Skin epidermis (tissue), 12 donors: ENCODE measurements around the gene CCNDBP1.
"Not testable (repeated sequence)": the region's sequence is repeated elsewhere in the genome, so short reads cannot be mapped to it uniquely, and the experiment has no call there.

Experiments used
- H3K27ac ChIP-seq, 21 experiments: fragments of 200-600 bp; sonication (generic) in 11 of 21; one replicate each; pipeline ENCODE4 v1.5.0; 2020; ENCODE audit warnings: mild to moderate bottlenecking in 3 of 21, inconsistent platforms in 2 of 21, moderate library complexity in 2 of 21
- H3K4me3 ChIP-seq, 7 experiments: fragments of 200-600 bp; sonication (generic) in 2 of 7; one replicate each; pipeline ENCODE4 v1.5.0; 2020; ENCODE audit warnings: inconsistent platforms in 2 of 7, mild to moderate bottlenecking in 2 of 7, moderate library complexity in 1 of 7

CCNDBP1 gene, protein sequence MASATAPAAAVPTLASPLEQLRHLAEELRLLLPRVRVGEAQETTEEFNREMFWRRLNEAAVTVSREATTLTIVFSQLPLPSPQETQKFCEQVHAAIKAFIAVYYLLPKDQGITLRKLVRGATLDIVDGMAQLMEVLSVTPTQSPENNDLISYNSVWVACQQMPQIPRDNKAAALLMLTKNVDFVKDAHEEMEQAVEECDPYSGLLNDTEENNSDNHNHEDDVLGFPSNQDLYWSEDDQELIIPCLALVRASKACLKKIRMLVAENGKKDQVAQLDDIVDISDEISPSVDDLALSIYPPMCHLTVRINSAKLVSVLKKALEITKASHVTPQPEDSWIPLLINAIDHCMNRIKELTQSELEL

DNA sequence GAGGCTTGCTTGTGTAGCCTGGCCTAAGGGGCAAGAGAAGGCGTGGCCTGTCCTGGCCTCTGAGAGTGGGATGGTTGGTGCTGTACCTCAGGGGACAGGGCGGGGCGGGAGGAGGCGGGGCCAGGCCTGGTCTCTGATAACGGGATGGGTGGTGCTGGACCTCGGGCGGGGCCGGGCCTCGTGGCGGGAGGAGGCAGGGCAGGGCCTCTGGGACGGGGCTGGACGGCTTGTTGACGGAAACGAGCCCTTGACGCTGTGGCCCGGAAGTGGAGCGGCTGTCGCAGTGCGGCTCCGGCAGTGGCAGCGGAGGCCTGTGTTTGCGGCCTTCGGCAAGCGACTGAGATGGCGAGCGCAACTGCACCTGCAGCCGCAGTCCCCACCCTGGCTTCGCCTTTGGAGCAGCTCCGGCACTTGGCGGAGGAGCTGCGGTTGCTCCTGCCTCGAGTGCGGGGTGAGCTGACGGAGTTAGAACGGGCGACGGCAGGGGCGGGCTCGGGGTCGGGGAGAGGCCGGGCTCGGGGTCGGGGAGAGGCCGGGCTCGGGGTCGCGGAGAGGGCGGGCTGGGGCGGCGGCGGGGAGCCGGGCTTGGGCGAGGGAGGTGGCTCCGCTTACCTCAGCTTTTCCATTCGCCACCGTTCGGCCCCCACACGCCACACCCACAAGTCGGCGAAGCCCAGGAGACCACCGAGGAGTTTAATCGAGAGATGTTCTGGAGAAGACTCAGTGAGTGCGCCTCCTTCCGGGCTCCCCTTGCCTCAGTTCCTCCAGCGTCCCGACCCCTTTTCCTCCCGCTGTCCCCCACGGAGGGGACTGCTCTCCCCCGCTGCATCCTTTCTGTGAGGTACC lies at the start of gene CCNDBP1:
TSS of gene CCNDBP1 (plus strand) at position 247 of the 846 bp plus-strand sequence. CDS start at position 343, 96 bp downstream.
- Histone ChIP-seq H3K27ac (peak within 1 kb of the TSS; percentile 58 to 98 (median 92)), H3K4me3 (peak within 1 kb of the TSS; percentile 50 to 91 (median 81))

DNA sequence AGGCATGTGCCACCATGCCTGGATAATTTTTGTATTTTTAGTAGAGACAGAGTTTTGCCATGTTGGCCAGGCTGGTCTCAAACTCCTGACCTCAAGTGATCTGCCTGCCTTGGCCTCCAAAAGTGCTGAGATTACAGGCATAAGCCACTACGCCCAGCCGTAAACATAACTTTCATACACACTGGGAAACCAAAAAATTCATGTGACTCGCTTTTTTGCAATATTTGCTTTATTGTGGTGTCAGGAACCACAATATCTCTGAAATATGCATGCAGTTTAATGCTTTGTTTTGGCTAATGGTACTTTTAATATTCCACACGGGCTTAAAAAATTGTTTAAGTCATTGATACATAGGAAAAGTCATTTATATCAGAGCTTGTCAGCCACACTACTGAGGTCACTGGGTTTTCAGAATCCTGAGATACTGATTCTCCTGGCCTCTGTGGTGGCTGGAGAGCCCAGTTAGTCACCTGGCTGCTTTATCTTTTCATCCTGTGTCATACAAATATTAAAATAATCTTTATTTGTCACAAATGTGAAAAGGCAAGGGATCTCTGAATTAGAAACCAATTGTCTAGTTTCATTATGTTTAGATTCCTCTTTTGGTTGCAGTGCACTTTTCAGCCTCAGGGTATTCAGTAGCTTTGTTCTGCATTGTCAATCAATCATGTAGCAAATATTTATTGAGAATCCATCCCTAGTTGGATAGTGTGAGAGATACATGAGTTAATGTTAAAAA lies 41.8 kb upstream of the CCNDBP1 start:
- H3K27ac ChIP-seq = no peak overlapping the region
- H3K4me3 ChIP-seq = no peak overlapping the region

DNA sequence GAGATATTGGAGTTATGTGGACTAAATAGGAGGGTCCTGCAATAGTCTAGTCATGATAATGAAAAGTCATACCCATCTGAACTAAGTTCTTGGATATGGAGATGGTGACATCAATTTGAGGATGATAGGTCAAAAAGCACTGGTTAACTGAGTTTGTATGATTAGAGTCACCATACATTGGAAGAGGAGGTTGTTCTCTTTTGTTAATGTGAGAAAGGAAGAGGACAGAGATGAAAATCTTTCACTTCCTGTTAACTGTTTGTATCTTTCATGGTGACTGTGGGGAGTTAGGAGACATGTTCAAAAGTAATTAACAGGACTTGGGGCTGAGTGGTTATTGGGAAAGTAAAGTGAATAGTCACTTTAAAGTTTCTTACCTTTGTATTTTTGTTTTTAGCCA lies 40.7 kb upstream of the CCNDBP1 start:
- Histone ChIP-seq H3K27ac (no peak overlapping the region), H3K4me3 (no peak overlapping the region)

DNA sequence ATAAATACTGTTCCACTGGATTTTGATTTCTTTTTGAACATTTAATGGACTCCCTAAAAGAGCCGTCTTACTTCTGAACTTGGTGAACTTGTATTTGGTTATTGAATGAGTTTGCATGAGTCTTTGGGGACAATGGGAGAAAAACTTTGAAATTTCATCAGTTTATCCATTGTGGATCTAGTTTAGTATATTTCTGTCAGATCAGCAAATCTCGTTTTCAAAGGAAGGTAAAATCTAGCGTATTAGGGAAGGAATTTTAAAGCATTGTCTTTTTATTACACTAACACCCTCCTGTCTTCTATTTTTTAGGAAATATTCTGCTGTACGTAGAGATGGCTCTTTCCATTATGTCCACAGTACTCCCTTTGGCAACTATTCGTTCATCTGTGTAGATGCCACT lies 39.0 kb upstream of the CCNDBP1 start:
- H3K27ac ChIP-seq = no peak overlapping the region
- no peak overlapping the region for H3K4me3 ChIP-seq

DNA sequence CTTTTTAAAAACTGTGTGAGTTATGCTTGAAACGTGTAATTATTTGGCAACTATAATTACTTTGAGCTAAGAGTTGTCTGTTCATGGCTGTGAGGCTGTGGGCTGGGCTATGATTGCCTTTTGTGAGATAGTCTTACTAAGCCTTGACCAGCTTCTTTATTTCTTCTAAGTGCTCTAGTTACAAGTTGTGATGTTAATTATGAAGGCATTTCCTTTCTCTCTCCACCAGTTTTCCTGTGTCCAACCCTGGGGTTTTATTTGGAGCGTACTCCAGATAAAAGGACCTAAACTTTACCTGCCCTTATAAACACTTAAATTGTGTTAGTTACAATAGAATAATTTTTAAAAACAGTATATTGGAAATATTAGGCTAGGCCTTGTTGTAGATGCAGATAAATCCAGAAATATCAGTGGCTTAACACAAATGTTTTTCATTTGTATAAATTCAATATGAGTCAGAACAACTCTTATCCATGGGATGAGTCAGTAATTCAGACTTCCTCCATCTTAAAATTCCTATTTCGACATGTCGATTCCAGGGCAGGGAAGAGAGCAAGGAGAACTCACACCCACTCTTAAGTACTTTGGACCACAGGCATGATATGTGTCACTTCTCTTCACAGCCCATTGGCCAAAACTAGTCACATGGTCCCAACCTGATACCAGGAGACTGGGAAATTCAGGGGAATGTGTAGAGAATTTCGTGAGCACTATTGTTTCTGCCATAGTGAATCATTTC lies 34.8 kb upstream of the CCNDBP1 start:
- H3K27ac ChIP-seq = peak overlapping the region in 3 of 21 experiments; percentile 7 to 32 (median 23)
- H3K4me3 ChIP-seq = no peak overlapping the region

DNA sequence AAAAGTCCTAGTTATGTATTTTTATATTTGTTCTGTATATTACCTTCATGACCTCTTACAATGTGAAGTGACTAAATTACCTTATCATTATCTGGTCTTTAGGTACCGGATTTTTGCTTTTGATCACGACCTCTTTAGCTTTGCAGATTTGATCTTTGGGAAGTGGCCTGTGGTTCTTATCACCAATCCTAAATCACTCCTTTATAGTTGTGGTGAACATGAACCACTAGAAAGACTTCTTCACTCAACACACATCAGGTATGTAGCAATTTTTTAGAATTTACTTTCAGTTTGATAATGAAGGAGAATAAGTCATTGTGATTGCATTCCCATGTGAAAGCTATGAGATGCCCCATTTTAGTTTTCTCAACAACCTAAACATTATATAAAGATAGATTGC lies 33.5 kb upstream of the CCNDBP1 start:
- no peak overlapping the region for H3K4me3 ChIP-seq
- no peak overlapping the region for H3K27ac ChIP-seq

DNA sequence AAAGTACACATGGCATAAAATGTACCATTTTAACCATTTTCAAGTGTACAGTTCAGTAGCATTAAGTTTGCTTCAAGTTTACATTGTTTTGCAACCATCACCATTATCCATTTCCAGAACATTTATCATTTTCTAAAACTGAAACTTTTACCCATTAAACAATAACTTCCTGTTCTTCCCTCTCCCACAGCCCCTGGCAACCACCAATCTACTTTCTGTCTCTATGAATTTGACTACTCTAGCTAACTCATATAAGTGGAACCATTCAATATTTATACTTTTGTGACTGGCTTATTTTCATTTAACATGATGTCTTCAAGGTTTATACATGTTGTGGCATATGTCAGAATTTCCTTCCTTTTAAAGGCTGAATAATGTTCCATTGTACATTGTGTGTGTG lies 31.9 kb upstream of the CCNDBP1 start:
- Histone ChIP-seq H3K27ac (no peak overlapping the region), H3K4me3 (no peak overlapping the region)

DNA sequence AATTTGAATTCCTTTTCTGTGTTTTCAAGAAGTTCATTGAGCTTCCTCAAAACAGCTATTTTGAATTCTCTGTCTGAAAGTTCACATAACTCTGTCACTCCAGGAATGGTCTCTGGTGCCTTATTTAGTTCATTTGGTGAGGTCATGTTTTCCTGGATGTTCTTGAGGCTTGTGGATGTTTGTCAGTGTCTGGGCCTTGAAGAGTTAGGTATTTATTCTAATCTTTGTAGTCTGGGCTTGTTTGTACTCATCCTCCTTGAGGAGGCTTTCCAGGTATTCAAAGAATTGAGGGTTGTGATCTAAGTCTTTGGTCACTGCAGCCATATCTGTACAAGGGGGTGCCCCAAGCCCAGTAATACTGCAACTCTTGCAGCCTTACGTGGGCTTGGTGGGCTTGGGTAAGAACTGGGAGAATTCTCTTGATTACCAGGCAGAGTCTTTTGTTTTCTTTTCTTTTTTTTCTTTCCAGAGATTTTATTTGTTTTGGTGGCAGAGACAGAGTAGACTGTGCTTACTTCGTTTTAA lies 19.3 kb upstream of the CCNDBP1 start:
- no peak overlapping the region for H3K27ac ChIP-seq
- H3K4me3 ChIP-seq = no peak overlapping the region

DNA sequence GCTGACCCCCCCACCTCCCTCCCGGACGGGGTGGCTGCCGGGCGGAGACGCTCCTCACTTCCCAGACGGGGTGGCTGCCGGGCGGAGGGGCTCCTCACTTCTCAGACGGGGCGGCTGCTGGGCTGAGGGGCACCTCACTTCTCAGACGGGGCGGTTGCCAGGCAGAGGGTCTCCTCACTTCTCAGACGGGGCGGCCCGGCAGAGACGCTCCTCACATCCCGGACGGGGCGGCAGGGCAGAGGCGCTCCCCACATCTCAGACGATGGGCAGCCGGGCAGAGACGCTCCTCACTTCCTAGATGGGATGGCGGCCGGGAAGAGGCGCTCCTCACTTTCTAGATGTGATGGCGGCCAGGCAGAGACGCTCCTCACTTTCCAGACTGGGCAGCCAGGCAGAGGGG lies 17.9 kb upstream of the CCNDBP1 start:
- not testable (repeated sequence) for H3K4me3 ChIP-seq, H3K27ac ChIP-seq

DNA sequence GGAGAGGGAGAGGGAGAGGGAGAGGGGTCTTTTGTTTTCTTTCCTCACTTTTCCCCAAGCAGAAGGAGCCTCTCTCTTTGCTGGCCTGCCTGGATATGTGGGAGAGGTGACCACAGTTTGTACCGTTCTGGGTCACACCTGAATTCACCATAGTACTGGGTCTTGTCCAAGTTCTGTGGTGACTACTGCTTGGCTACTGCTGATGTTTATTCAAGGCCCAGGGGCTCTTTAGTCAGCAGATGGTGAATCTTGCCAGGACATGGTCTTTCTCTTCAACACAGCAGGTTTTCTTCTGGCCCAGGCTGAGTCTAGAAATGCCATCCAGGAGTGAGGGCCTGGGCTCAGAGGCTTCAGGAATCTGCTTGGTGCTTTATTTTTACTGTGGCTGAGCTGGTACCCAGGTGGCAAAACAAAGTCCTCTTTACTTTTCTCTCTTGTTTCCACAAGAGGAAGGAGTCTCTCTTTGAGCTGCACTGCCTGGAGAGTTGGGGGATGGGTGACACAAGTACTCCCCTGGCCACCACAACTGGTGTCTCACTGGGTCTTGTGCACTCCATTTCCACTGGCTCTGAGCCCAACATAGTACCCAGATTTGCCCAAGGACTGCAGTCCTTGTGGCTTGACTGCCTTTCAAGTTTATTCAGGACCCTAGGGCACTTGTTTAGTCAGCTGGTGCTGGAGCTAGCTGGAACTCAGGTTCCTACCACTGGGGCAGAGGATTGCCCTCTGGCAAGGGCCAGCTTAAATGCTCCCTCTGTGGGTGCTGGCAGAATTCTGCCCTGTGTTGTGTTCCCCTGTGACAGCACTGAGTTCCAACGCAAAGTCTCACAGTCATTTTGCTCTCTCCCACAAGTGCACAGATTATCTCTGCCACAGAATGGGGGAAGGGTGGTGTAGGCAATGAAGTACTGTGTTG lies 16.8 kb upstream of the CCNDBP1 start:
- no peak overlapping the region for H3K4me3 ChIP-seq
- peak overlapping the region in 4 of 21 experiments; percentile 9 to 42 (median 32) for H3K27ac ChIP-seq

DNA sequence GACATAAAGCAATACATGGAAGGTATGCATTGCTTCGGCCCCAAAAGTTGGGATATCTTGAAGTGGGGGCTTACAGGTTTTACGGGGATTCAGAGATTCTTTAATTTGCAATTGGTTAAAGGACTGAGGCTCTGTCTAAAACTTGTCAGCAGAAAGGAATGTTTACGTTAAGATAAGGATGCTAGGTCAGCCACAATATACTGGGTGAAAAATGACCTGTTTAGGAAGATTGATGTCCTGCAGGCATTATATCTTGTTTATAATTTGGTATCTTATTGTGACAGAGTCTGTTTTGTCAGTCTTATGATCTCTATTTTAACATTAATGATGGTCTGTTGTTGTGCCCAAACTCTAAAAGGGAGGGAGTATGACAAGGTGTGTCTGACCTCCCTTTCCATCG lies 15.3 kb upstream of the CCNDBP1 start:
- Histone ChIP-seq H3K4me3 (no peak overlapping the region), H3K27ac (no peak overlapping the region)

DNA sequence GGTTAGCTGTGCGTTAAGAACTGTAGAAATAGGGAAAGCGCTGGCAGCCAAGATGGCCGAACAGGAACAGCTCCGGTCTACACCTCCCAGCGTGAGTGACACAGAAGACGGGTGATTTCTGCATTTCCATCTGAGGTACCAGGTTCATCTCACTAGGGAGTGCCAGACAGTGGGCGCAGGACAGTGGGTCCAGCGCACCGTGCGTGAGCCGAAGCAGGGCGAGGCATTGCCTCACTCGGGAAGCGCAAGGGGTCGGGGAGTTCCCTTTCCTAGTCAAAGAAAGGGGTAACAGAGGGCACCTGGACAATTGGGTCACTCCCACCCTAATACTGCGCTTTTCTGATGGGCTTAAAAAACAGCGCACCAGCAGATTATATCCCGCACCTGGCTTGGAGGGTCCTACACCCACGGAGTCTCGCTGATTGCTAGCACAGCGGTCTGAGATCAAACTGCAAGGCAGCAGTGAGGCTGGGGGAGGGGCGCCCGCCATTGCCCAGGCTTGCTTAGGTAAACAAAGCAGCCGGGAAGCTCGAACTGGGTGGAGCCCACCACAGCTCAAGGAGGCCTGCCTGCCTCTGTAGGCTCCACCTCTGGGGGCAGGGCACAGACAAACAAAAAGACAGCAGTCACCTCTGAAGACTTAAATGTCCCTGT lies 9.4 kb upstream of the CCNDBP1 start:
- H3K27ac ChIP-seq, H3K4me3 ChIP-seq: not testable (repeated sequence)

DNA sequence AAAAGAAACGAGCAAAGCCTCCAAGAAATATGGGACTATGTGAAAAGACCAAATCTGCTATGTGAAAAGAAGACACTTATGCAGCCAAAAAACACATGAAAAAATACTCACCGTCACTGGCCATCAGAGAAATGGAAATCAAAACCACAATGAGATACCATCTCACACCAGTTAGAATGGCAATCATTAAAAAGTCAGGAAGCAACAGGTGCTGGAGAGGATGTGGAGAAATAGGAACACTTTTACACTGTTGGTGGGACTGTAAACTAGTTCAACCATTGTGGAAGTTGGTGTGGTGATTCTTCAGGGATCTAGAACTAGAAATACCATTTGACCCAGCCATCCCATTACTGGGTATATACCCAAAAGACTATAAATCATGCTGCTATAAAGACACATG lies 8.1 kb upstream of the CCNDBP1 start:
- H3K27ac ChIP-seq, H3K4me3 ChIP-seq: not testable (repeated sequence)

DNA sequence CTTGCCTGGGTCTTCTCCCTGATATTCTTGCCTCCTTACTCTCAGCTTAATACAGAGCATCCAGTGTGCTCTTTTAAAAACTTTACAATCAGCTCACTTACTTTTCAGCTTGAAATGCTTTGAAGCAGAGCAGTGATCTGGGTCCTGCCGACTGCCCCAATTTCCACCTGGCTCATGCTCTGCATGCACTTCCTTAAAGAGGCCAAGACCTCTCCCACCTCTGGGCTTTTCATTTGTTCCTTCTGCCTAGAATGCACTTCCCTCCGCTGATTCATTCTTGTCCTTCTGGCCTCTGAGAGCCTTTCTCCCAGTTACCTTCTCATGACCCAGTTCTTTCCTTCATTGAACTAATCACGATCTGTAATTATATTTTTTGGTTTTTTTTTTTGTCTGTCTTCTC lies 1.9 kb upstream of the CCNDBP1 start:
- Histone ChIP-seq H3K27ac (no peak overlapping the region), H3K4me3 (no peak overlapping the region)

DNA sequence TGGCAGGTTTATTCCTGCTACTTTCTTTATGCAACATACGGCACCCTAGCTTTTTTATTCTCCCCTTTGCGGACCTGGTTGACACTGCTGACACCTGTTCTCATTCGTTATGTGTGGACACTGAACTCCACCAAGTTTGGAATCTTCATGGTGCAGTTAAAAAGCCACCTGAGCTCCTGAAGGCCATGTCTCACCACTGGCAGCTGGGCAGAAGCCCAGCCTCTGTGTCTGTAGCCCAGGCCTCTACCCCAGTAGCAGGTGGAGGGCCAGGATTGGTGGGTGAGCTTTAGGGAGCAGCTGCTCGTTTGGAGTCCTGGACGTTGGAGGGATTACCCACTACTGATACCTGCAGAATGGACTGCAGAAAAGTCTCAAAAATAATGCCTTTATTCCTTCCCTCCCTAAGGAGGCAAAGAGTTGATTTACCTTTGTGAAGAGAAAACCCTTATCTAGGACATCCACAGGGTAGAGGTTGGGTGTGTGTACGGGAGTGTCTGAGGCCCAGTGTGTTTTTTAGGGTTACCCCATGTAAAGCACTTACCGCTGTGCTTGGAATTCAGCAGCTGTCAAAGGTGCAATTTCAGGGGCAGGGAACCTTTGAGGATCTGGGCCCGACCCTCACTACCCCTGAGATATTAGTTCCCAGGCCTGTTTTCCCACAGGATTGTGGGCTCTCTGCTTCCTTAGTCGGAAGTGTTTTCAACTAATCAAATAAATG lies 637 bp upstream of the CCNDBP1 start:
- peak overlapping the region in 3 of 7 experiments; percentile 61 to 91 (median 79) for H3K4me3 ChIP-seq
- peak overlapping the region in 18 of 21 experiments; percentile 86 to 98 (median 92) for H3K27ac ChIP-seq

DNA sequence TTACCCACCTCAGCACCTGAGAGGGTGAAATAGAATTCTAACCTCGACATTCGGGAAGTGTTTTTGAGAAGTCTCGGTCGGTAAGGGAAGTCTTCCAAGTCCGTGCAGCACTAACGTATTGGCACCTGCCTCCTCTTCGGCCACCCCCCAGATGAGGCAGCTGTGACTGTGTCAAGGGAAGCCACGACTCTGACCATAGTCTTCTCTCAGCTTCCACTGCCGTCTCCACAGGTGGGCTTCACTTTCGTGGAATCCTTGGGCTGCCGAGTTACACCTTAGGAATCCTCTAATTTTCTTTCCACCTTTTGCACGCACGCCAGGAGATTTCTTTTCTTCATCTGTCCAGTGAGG lies 775 bp downstream of the CCNDBP1 start:
- Histone ChIP-seq H3K27ac (peak overlapping the region in 20 of 21 experiments; percentile 82 to 98 (median 92)), H3K4me3 (peak overlapping the region; percentile 50 to 91 (median 81))

DNA sequence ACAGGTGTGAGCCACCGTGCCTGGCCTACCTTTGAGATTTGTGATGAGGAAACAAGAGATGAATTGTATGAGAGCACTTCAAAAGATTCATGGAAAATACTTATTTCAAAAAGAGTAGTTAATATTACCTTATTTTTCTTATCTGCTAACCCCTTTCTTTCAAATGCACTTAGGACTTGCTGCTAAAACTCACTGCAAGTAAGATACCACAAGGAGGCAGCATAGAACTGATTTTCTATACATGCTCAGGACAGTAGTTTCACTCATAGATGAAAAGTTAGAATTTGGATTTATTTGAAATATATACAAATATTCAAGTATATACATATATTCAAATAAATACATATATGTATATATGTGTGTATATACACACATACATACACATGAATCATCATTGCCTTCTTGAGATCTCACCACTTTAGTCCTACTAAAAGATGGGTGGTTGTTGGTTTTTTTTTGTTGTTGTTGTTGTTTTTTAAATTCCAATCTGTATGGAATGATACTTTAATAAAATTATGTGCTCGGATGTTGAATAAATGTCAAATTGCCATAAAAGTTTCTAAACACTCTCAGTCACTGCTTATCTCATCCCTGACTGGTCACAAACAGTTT lies 2.4 kb downstream of the CCNDBP1 start:
- H3K27ac ChIP-seq = no peak overlapping the region

More for the DNA sequence above, 2.4 kb downstream of the CCNDBP1 start:
- H3K4me3 ChIP-seq = no peak overlapping the region
